ENCODE results near the gene NHEJ1. TPM values are rescaled to one million over a fixed set of nuclear protein-coding genes. Genes with fewer than 3 reads are reported as not detected.

The NHEJ1 gene
- total RNA-seq, 2 donors from 2014 or later = 8.9 to 9.3 TPM

DNA sequence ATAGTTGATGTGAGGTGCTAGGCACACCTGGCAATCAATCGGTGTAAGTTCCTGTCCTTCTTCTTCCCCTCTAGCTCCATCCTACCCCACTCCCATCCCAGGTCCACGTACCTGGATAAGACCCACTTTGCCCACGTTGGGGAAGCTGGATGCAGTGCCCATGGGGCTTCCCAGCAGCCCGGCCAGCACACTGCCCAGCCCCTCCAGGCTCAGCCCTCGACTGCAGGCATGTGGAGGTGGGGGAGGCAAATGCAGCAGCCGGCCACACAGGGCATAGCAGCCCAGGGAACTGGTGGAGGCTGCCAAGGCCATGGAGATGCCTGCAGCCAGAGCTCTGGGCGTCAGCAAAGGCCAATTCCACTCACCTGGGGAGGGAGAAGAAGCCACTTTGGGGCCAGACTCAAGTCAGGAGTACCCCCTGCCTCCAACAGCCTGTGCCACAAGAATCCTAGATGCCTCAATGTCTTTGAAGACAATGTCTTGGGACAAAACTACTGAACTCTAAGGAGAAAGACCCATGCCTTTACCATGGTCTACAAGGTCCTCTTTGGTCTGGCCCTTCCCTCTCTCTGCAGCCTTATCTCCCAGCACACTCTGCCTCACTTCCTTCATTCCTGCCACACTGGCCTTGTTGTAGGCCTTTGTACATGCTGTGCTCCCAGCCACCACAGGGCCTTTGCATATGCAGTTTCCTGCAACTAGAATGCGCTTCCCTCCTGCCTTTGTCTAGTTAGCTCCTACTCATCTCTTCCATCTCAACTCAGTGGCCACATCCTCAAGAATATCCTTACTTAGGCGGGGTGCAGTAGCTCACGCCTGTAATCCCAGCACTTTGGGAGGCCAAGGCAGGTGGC lies 4.7 kb upstream of the NHEJ1 start:
- H3K9me3 ChIP-seq = no peaks in the 10 kb centered on the region
- TF ChIP-seq CTCF (IDR thresholded peaks at IDR 0.05) (no peak), POLR2A (IDR thresholded peaks at IDR 0.05) (no peak)
- H3K36me3 ChIP-seq (replicated peaks in 1 of 2; ENCODE audit: insufficient read depth in 1 of 2, low read depth in 2 of 2) = no peaks in the 10 kb centered on the region
- H3K4me3 ChIP-seq = no peak overlapping the region
- intact Hi-C loops (cut with DNase I) = loop anchor here (10.0 kb wide), 1 partner anchor 210 kb away; no protein-coding TSS in a partner anchor
- WGBS, 2 donors = 80 to 82% methylated on average over 8 to 10 of the region's 10 CpGs
- no peaks in the 10 kb centered on the region for H3K27me3 ChIP-seq
- peaks cover 6% of the 10 kb centered on the region for H3K4me1 ChIP-seq
- no peak for ATAC-seq
- no peak for DNase-seq
- no peak overlapping the region for H3K27ac ChIP-seq

GRCh38 chr2:219163156-219163555 lies 2.5 kb upstream of the NHEJ1 start:
- ATAC-seq (no peak), DNase-seq (no peak)
- intact Hi-C loops (cut with DNase I) = loop anchor here (5.0 to 10.0 kb wide), 2 partner anchors 139 to 212 kb away; no protein-coding TSS in a partner anchor
- TF ChIP-seq CTCF (IDR thresholded peaks at IDR 0.05) = no peak
- no peak for TF ChIP-seq POLR2A (IDR thresholded peaks at IDR 0.05)
- Histone ChIP-seq H3K4me3 (no peak overlapping the region), H3K4me1 (peaks cover 14% of the 10 kb centered on the region), H3K36me3 (replicated peaks in 1 of 2; ENCODE audit: insufficient read depth in 1 of 2, low read depth in 2 of 2) (no peaks in the 10 kb centered on the region), H3K27me3 (no peaks in the 10 kb centered on the region), H3K27ac (no peak overlapping the region), H3K9me3 (no peaks in the 10 kb centered on the region)
- WGBS, 2 donors = 83 to 88% methylated on average over 6 of the region's 6 CpGs

DNA sequence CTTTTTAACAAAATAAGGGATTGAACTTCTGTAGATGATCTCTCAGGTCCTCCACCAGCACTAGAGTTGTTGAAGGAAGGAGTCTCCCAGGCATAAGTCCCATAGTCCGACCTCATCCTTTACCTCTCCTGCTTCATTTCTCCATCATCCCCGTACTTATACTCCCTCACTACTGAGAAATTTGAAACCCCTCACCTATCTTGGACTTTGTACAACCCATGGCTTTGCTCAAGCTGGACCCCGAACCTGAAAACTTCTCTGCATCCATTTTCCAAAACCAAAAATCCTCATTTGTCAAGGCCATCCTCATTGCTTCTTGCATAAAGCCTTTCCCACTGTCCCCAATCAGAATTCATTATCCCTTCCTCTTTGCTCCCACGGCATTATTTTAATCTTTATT lies 482 bp upstream of the NHEJ1 start:
- intact Hi-C loops (cut with DNase I) = loop anchor here (5.0 to 10.0 kb wide), 2 partner anchors 141 to 214 kb away; no protein-coding TSS in a partner anchor
- no peaks in the 10 kb centered on the region for H3K36me3 ChIP-seq (replicated peaks in 1 of 2; ENCODE audit: insufficient read depth in 1 of 2, low read depth in 2 of 2)
- peak overlapping the region in 1 of 2 donors; percentile 27 for H3K4me3 ChIP-seq
- no peak for TF ChIP-seq CTCF (IDR thresholded peaks at IDR 0.05)
- TF ChIP-seq POLR2A (IDR thresholded peaks at IDR 0.05) = no peak
- no peaks in the 10 kb centered on the region for H3K27me3 ChIP-seq
- no peaks in the 10 kb centered on the region for H3K9me3 ChIP-seq
- 56 to 61% methylated on average over 4 of the region's 4 CpGs for WGBS, 2 donors
- H3K27ac ChIP-seq = peak overlapping the region; percentile 47 to 97 (median 94)
- ATAC-seq (no peak), DNase-seq (no peak)
- peaks cover 14% of the 10 kb centered on the region for H3K4me1 ChIP-seq

- no peak overlapping the region for H3K4me3 ChIP-seq
- peak overlapping the region in 3 of 4 donors; percentile 92 to 97 (median 95) for H3K27ac ChIP-seq
- ATAC-seq (no peak), DNase-seq (no peak)
- WGBS, 2 donors = 6 to 7% methylated on average over 18 of the region's 18 CpGs
- TF ChIP-seq CTCF (IDR thresholded peaks at IDR 0.05) = no peak
- TF ChIP-seq POLR2A (IDR thresholded peaks at IDR 0.05) = no peak
- no peaks in the 10 kb centered on the region for H3K9me3 ChIP-seq
- H3K36me3 ChIP-seq (replicated peaks in 1 of 2; ENCODE audit: insufficient read depth in 1 of 2, low read depth in 2 of 2) = no peaks in the 10 kb centered on the region
- no peaks in the 10 kb centered on the region for H3K27me3 ChIP-seq
- peaks cover 14% of the 10 kb centered on the region for H3K4me1 ChIP-seq
- intact Hi-C loops (cut with DNase I) = loop anchor here (5.0 to 10.0 kb wide), 2 partner anchors 143 to 215 kb away; no protein-coding TSS in a partner anchor
Measured at GRCh38 chr2:219159771-219160185, 837 bp downstream of the NHEJ1 start.

All from body of pancreas (tissue), 4 donors.